Astrocyte of the hippocampus (primary cell): ENCODE results near the gene OR2S2.
"Not testable (repeated sequence)": the region's sequence is repeated elsewhere in the genome, so short reads cannot be mapped to it uniquely, and the experiment has no call there.

ENCODE experiments used
- DNase-seq: peaks from one replicate; pipeline ENCODE4 v3.0.0; 2011; ENCODE audit warnings: low read depth, low spot score

Gene OR2S2

DNA sequence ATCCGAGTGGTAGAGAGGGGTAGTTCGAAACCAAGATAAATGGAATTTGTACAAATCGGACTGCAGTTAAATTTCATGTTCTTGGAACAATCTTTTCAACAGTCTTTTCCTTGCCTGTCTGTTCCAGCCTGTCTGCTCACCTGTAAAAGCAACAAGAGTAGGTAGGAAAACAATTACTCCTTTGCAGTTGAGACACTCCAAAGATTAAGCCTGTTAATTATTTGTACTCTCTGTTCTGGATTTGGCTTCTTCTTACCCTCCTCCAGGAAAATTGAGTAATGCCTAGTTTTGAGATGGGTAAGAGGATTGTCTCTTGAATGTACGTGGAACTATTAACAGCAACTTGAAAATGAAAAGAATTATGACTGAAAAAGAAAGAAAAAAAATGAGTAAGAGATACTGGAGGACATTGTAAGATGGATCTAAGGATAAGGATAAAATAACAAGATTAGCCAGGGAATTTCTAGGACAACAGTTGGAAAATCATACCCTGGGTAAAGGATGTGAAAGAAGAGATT lies 24.3 kb downstream of the OR2S2 start:
- DNase-seq, result no peak

DNA sequence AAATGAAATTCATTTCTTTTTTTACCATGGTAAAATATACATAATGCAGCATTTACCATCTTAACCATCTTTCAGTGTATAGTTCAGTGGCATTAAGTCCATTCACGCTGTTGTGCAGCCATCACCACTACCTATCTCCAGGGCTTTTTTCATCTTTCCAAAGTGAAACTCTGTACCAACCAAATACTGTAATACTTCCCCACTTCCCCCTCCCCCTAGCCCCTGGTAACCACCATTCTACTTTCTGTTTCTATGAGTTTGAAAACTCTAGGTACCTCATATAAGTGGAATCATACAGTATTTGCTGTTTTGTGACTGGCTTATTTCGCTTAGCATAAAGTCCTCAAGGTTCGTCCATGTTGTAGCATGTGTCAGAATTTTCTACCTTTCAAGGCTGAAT lies 25.2 kb downstream of the OR2S2 start:
- no peak for DNase-seq

DNA sequence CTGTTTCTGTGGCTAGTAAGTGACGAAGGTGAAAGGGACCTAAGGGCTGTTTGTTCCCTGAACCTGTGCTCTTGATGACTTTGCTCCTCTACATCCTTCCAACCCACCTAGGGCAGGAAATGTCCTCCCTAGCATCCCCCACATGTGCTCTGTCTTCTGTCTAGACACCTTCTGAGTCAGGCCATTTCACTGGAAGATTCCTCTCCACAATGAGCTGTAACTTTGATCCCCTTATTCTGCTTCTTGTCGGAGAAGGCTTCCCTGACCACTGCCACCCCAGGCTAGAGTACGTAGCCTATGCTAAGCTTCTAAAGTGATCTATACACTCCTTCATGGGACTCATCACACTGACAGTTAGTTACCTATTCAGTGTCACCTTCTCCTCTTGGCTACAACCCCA lies 27.0 kb downstream of the OR2S2 start:
- no peak for DNase-seq

DNA sequence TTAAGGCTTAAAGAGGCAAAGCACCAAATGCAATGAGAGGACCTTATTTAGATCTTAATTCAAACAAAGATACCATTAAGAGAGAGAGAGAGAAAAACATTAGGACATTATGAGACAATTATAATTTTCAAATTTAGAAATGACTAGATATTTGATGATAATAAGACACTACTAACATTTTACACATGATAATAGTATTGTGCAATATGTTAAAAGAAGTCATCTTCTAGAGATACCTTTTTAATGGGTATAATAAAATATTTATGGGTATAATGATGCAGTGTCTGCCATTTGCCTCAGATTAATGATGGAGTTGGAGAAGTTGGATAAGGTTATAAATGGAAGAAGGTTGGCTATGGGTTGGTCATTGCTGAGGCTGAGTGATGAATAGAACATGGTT lies 27.4 kb downstream of the OR2S2 start:
- no peak for DNase-seq

DNA sequence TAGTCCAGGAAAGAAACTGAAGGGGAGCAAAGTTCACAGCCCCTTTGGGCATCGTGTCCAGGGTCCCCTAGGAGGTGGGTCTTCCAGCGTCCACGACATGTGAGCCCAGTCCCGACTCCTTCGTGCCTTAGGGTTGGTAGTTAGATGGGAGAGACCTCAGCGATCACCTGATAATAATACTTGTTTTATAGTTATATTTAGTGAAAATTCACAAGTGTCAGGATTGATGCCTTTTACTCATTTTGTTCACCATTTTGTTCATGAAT lies 28.6 kb downstream of the OR2S2 start:
- DNase-seq, result no peak

DNA sequence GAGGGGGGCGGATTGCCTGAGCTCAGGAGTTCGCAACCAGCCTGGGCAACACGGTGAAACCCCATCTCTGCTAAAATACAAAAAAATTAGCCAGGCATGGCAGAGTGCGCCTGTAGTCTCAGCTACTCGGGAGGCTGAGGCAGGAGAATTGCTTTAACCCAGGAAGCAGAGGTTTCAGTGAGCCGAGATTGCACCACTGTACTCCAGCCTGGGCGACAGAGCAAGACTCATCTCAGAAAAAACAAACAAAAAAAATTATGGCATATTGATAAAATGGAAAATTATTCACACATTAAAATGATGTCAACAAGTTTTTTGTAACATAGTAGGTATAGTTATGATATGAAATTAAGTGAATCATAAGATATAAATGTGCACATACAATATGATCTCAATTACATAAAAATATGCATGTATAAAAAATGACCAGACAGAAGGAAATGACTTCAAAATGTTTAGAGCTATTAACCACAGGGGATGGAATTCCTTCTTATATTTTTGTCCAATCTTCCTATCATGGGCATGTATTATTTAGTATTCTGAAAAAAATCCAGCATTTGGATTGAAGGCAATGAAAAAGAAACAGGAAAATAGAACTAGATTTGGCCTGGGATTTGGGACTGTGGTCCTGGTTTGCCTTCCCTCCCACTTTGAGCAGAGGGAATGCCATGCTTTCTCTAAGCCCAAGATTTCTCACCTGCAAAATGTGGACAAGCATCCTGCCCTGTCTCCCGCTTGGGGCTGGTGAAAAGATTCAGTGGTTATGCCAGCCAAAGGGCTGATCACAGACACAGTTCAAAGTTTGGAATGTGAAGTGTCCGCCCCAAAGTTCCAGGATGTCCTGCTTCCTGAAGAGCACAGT lies 29.1 kb downstream of the OR2S2 start:
- DNase-seq, result no peak

DNA sequence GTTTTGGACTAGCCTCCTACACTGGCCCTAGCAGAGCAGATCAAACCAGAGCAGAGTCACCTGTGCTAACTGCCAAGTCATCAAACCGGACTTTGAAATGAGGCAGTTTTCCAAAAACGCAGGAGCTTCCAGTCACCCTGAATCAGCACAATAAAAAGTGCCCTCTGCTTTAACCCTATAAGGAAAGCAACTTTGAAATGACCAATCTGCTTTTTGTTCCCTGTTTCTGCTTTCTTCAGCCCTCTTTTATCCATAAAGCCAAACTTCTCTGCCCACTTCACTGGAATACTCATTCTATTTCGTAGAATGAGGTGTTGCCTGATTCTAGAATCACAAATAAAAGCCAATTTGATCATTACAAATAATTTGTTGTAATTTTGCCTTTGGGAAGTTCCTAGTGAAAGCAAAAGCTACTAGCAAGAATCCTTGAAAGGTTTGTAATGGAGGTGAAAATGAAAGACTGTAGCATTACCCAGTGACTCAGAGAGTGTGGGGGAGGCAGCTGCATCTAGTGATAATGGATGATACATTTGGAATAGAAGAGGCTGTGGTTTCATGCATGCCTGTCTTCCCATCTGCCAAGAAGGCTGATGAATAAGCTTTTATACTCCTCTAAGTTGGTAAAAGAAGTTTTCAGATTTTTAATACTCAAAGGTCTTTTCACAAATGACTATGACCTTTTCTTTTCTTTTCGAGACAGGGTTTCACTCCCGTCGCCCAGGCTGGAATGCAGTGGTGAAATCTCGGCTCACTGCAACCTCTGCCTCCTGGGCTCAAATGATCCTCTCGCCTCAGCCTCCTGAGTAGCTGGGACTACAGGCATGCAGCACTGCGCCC lies 33.8 kb downstream of the OR2S2 start:
- DNase-seq, result peak; percentile 89

DNA sequence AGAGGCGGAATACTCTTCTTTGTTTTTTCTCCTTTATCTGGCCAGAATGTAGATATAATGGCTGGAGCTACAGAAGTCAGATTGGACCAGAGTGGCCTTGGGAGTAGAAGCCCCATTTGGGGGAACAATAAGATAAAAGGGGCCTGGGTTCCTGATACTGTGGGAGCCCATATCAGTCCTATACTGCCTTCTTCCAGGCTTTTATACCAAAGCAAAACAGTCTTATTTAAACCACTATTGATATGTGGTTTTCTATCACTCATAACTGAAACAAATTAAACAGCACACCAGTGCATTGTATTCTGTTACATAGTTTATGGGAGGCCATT lies 34.4 kb downstream of the OR2S2 start:
- DNase-seq, result no peak

DNA sequence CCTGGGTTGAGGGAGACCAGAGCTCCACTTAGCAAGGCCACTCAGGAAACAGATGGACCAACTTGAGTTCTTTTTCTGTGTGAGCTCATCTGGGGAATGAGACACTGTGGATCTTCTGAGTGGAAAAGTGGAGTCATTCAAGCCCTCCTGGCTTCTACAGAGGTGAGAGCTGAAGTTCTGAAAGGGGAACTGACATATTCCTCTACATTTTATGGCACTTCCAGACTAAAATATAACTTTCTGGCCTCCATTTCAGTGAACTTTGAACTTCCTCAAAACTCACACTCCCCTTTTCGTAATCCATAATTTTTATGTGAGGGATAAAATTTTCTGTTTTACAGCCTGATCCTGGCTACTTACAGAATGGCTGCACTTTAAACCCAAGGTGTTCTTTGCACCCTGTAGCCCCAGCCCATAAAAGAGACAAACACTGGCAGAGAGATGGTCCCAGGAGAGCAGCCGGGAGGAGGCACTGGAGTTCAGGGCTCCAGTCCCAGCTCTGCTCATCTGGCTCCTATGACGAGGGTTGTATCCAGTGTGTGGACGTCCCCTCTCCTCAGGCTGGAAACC lies 37.8 kb downstream of the OR2S2 start:
- DNase-seq, result no peak

DNA sequence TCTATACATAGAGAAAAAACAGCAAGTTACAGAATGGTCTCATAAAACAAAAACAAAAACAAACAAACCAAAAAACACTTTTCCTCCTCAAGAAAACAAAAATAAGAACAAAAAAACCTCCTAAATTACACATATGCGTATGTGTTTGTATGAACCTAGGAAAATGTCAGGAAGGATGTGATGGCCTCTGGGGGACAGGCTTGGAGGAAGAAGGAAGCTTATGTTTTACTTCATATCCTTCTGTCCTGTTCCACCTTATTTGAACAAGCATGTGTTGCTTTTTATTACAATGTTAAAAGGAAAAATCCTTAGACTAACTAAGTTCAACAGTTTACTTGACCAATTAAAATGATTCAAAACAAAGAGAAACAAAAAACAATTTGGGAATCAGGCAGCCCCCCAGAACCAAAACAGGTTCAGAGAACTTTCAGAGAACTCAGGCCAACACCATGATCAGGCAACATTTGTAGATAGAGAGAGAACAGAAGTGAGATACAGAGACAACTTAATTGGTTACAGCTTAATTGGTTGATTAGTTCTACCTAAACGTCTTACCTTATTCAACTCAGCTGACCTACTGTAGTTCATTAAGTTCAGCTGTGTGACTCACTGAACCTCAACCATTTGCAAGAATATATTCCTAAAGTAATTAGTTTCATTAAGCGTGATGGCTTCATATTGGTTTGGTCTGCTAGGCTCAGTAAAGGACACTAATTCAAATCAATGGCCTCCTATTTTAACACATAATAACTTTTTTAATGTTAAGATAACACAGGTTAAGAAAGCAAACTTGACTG lies 38.5 kb downstream of the OR2S2 start:
- DNase-seq, result no peak

DNA sequence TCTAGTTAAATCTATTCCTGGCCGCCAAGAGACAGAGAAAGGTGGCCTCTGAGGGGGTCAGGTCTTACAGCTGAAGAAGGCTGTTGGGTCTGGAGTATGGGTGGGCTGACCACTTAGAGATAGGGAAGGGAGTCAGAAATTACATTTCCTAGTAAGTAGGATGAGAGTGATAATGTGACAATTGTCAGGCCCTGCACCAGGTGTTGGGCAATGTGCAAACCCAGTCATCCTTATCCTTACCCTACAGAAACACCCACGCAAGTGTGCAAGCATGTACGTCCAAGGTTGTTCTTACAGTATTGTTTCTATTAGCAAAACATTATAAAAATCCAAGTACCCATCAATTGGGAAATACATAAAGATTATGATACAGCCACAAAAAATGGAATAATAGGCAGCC lies 39.2 kb downstream of the OR2S2 start:
- no peak for DNase-seq

DNA sequence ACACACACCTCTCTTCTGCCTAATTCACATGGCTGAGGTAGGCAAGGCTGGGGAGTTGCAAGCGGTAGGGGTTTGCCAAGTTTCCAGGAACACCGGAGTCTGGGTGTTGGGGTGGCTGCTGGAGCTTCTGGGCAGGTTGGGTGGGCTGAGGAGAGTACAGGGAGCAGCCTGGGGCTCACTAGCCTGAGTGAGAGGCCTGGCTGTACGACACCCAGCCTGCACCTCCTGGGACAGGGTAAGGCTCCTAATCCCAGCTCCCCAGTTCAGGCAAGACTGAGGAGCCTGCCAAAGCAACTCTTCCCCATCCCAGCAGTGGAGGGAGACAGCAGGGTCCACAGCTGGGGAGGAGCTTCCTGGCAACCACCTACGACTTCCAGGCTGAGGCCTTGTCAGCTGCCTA lies 40.7 kb downstream of the OR2S2 start:
- no peak for DNase-seq

DNA sequence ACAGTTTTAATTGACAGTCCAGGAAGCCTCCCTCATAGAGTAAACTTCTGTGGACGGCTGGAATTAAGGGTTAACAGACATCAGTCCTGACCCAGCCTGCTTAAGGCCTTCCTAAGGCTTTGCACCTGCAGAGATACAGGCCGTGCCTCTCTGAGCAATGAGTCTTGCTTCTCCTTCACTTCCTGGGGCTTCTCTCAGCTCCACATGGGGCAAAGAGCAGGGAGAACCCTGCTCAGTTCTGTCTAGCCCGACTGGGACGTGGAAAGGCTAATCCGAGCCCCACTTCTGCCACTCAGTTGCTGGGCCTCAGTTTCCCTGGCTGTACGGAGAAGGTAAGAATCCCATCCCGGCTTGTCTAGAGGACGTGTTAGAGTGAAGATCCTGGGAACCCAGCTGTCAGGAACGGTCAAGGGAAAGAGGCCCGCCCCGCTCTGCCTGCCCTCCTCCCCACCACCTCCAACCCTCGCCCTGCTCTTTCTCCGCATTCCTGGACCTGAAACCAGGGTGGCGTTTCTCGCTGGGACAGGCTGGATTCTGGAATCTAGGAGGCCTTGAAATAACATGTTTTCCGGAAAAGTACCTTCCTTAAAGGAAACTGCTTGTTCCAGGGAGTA lies 42.2 kb downstream of the OR2S2 start:
- DNase-seq, result no peak

DNA sequence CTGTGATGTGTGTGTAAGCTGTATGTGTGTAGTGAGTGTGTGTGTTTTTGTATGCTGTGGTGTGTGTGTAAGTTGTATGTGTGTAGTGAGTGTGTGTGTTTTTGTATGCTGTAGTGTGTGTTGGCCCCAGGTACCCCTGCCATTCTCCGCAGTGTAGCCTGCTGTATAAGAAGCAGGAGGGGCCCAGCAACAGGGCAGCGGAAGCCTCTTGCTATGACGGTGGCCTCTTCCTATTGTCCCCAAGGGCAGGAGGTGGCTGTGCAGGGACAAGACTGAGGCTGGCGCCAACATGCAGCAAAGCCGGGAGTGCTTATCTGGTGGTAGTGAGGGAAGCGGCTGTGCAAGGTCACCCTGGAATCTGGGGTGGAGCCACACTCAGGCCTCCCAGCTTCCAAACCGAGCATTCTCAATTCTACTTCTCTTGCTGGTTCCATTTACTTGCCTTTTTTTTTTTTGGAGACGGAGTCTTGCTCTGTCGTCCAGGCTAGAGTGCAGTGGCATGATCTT lies 43.6 kb downstream of the OR2S2 start:
- DNase-seq, result peak; percentile 41

DNA sequence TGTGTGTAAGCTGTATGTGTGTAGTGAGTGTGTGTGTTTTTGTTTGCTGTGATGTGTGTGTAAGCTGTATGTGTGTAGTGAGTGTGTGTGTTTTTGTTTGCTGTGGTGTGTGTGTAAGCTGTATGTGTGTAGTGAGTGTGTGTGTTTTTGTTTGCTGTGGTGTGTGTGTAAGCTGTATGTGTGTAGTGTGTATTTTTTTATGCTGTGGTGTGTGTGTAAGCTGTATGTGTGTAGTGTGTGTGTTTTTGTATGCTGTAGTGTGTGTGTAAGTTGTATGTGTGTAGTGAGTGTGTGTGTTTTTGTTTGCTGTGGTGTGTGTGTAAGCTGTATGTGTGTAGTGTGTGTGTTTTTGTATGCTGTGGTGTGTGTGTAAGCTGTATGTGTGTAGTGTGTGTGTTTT lies 44.5 kb downstream of the OR2S2 start:
- not testable (repeated sequence) for DNase-seq

DNA sequence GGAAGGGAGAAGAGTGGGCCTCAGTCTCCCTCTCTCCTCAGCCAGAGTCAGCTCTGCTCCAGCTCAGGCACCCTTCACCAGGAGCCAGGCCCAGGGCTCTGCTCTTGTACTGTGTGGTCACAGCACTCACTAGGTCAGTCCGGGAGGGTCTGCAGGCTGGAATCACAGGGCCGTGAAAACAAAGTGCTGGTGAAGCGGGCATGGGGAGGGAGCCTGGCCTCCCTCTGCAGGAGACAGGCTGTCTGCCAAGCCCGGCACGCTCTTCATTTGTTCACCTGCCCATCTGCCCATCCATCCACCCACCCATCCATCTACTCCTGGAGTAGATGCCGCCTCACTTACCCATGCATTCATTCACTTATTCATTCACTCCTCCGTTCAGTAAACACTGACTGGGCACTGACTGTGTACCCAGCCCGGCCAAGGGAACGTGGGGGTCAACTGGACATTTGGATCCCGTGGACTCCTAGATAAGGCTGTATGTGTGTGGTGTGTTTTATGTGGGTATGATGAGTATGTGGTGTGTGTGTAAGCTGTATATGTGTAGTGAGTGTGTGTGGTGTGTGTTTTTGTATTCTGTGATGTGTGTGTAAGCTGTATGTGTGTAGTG lies 45.1 kb downstream of the OR2S2 start:
- DNase-seq, result no peak

DNA sequence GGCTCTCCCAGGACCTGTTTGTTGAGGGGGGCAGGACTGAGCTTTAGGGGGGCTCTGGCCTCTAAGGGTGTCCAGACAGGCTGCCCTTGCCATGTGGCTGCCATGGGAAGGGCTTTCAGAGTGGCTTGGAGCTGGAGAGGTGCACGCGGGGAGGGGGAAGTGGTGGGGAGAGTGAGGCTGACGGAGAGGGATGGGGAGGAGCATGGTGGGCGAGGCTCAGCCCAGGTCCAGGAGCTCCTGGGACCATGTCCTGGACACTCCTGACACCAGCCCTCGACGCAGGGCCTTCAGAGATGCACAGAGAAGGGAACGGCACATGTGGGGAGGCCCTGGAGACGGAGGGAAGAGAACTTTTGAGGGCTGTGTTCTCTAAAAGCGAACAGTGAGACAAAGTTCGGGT lies 46.3 kb downstream of the OR2S2 start:
- DNase-seq, result no peak

DNA sequence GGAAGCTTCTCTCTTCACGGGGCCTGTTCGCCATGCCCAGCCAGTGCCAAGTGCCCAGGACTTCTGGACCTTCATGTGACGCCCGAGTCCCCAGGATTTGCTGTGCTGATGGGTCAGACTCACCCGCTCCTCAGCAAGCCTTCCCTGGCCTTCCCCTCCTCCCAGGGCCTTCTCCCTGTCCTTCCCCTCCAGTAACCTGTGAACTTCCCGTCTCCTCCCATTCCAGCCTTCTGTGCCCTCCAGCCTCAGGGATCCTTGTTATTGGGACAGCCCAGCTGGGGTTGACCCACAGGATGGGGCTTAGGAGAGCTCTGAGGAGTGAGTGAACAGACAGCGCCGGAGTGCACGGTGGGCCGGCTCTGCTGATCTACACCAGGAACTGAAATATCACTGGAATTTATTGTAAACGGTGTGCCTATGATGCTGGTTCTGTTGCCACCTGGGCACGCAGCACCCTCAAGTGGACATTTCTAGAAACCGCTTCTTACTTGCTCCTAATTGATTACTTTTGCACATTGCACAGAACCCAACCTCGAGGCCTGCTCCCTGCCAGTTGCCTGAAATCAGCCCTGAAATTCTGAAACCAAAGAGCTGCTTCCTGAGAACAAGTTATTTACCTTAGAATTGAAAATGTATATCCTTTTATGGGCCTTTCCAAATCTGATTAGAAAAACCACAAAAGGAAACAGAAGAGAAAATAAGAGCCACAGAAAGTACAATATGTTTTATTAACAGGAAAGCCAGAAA lies 47.2 kb downstream of the OR2S2 start:
- DNase-seq, result peak; percentile 76

DNA sequence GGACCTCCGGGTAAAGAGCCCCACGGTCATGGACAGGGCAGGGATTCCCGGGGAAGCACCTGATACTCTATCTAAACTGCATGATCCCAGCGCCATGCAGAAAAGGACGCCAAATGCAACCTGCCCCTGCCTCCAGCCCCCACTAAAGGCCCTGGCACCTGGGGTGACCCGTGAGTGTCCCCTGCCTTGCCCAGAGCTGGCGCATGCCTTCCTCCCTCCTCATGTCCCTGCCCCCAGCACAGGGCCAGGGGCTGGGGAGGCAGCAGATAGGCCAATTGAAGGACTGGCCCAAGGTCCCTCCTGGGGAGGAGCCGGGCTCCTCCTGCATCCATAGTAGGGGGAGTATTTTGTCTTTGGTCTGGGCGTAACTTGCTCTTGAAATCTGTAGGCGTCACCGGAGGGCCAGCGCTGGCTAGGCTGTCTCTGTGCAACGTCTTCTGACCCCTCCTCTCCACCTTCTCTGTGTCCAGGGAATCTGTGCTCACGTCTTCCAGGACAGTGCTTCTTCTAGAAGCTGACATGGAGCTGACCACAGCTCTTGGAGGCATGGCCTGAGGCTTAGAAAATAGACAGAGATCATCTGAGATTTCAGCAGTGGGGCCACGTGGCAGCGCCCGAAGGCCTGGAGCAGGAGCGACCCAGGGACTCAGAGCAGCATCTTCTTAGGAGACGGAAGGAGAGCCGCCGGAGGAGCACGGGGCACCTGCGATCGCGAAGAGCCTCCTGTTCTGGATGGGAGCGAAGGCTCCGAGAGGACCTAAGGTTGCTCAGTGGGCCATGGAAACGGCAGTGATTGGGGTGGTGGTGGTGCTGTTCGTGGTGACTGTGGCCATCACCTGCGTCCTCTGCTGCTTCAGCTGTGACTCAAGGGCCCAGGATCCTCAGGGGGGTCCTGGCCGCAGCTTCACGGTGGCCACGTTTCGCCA lies 48.0 kb downstream of the OR2S2 start:
- no peak for DNase-seq
